ENCODE data around the gene DEFB131B. TPM values are rescaled to one million over a fixed set of nuclear protein-coding genes. Genes with fewer than 3 reads are reported as not detected.
"Not testable (repeated sequence)": the region's sequence is repeated elsewhere in the genome, so short reads cannot be mapped to it uniquely, and the experiment has no call there.

DEFB131B gene, protein sequence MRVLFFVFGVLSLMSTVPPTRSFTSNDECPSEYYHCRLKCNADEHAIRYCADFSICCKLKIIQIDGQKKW
- total RNA-seq (2021; fragmentation: NEBNext Ultra II Directional; extraction: Animal tissue kit (Norgen Biotek cat#: 25700)) (not detected in 2 replicates), polyA plus RNA-seq (2011; rRNA removed) (not detected in 2 replicates), polyA minus RNA-seq (2011; rRNA and poly(A)+ RNA removed) (not detected in 2 replicates)
- polyA plus RNA-seq (2011; cell fraction: cytosol; rRNA removed), result not detected
- not detected for polyA plus RNA-seq (2011; cell fraction: nucleus; rRNA removed)
- polyA plus RNA-seq (2012, experiment 1 of 2), result not detected in 4 replicates
- not detected for polyA plus RNA-seq (2012, experiment 2 of 2)
- not detected for polyA plus RNA-seq (2013, experiment 1 of 2)
- not detected for polyA plus RNA-seq (2013, experiment 2 of 2)
- not detected for polyA minus RNA-seq (2011; cell fraction: cytosol; rRNA and poly(A)+ RNA removed)
- not detected for polyA minus RNA-seq (2011; cell fraction: nucleus; rRNA and poly(A)+ RNA removed)
- long read RNA-seq, experiment 1, result 0 reads
- long read RNA-seq, experiment 2, result 0 reads

DNA sequence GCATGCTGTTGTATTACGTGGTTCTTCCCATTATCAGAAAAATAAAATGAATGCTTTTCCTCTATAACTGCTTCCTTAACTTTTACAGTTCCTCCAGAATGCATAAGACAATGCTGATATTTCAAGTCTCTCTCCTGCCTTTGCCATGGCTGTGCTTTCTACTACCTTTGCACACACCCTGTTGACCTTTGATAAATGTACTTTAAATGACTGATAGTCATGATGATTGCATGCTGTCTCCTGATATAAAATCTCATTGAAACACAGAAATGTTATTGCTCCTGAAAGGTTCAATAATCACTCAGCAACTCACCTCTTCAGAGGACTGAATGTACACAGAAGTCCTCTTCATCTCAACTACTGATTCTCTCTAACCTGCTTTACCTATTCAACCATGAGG, at the start of gene DEFB131B:
DEFB131B (plus strand) TSS at position 395 of the 400 bp plus-strand sequence; CDS start at position 395, 0 bp downstream.
- H2BK120ac ChIP-seq (replicated peaks; ENCODE audit: low read depth, low read length); H3K4ac ChIP-seq (replicated peaks; ENCODE audit: insufficient read length, low read depth, low read length); H4K5ac ChIP-seq (ENCODE audit: insufficient read length, low read depth, low read length); H3K4me1 ChIP-seq (replicated peaks in 1 of 4; ENCODE audit: control insufficient read depth in 3 of 4, insufficient read depth in 4 of 4, low read length in 3 of 4); H3K27ac ChIP-seq (ENCODE audit: low read depth, low read length); H3K56ac ChIP-seq (replicated peaks; ENCODE audit: insufficient read length, low read depth, low read length); H4K91ac ChIP-seq (replicated peaks; ENCODE audit: insufficient read length, low read length); H3K27me3 ChIP-seq (replicated peaks in 1 of 4; ENCODE audit: control insufficient read depth in 3 of 4, extremely low read depth in 1 of 4, insufficient read depth in 3 of 4, low read length in 3 of 4); H3K79me1 ChIP-seq (ENCODE audit: low read depth, low read length); H3K9me3 ChIP-seq (ENCODE audit: insufficient read depth in 2 of 2, low read depth in 1 of 2, low read length in 1 of 2); H2BK15ac ChIP-seq (ENCODE audit: low read length); H3K14ac ChIP-seq (ENCODE audit: insufficient read length); CTCF ChIA-PET (ENCODE audit: partially characterized antibody); H3K23ac ChIP-seq (ENCODE audit: insufficient read length); H3K4me2 ChIP-seq (ENCODE audit: insufficient read depth in 1 of 2, low read depth in 2 of 2, low read length in 2 of 2); H3K18ac ChIP-seq (ENCODE audit: extremely low read depth, low read length); H3K9ac ChIP-seq (replicated peaks in 1 of 4; ENCODE audit: extremely low read depth in 1 of 4, low read depth in 3 of 4, low read length in 3 of 4); DNase-seq (ENCODE audit: low read depth in 1 of 2, low spot score in 2 of 2); H2BK20ac ChIP-seq (ENCODE audit: low read length); H3K4me3 ChIP-seq (ENCODE audit: extremely low read depth in 1 of 4, insufficient read depth in 2 of 4, low read depth in 3 of 4, low read length in 4 of 4); FAIRE-seq; H3K79me2 ChIP-seq (ENCODE audit: control insufficient read depth in 1 of 2, insufficient read depth in 2 of 2, low read length in 2 of 2); H2BK5ac ChIP-seq (ENCODE audit: low read depth, low read length); H3K23me2 ChIP-seq (ENCODE audit: low read depth, low read length); H2AK5ac ChIP-seq (ENCODE audit: low read depth, low read length); H2AFZ ChIP-seq (ENCODE audit: low read length); H4K20me1 ChIP-seq (replicated peaks in 1 of 2; ENCODE audit: control insufficient read depth in 1 of 2, insufficient read depth in 2 of 2, low read length in 2 of 2); H2BK12ac ChIP-seq (ENCODE audit: low read depth, low read length); H4K8ac ChIP-seq (ENCODE audit: extremely low read depth, insufficient read depth, low read length); H3K36me3 ChIP-seq (ENCODE audit: control insufficient read depth in 2 of 4, insufficient read depth in 4 of 4, low read length in 3 of 4); POLR2A ChIA-PET (ENCODE audit: partially characterized antibody): not testable (repeated sequence)
- WGBS, 2 experiments (ENCODE audit: extremely low coverage in 1 of 2, insufficient coverage in 1 of 2, insufficient read length in 1 of 2, insufficient replicate concordance in 2 of 2, low coverage in 1 of 2, low lambda C conversion rate in 2 of 2, missing lambda C conversion rate in 1 of 2), result 92% methylated on average over 1 of the region's 1 CpG; no CpG with 5 or more reads in 1 of the 2 experiments
